K562 (cell line): ENCODE measurements around the gene PTPN18. TPM values are rescaled to one million over a fixed set of nuclear protein-coding genes. Genes with fewer than 3 reads are reported as not detected.
A peak's percentile ranks its signal among the peaks of the same experiment; 100 is the strongest.

Source experiments
- ATF7 ChIP-seq: fragments of 450-650 bp; IDR thresholded peaks from 2 replicates; pipeline ENCODE4 v1.7.1; 2014; ENCODE audit warnings: mild to moderate bottlenecking, moderate library complexity
- CBX3 ChIP-seq, 2 experiments: IDR thresholded peaks; 1 replicate in 1 of 2; 2 replicates in 1 of 2; pipeline ENCODE4 v1.6.1; 2012; ENCODE audit warnings: inconsistent platforms in 2 of 2, low read length in 2 of 2, borderline replicate concordance in 1 of 2, control low read depth in 1 of 2
- COPS2 ChIP-seq: fragments of 450-650 bp; conservative IDR thresholded peaks from 2 replicates; pipeline ENCODE4 v1.6.1; 2016; ENCODE audit warnings: mild to moderate bottlenecking, moderate library complexity
- CSDE1 ChIP-seq, 2 experiments: fragments of 450-650 bp; IDR thresholded peaks; 2 replicates each; pipeline ENCODE4 v1.6.1; 2016; ENCODE audit warnings: mild to moderate bottlenecking in 1 of 2
- DMBX1 ChIP-seq: fragments of 250-450 bp; sonication (Bioruptor Pico); IDR thresholded peaks from 2 replicates; pipeline ENCODE4 v1.8.0; 2022; ENCODE audit warnings: inconsistent platforms, mild to moderate bottlenecking, moderate library complexity, borderline replicate concordance
- NR2F6 ChIP-seq: fragments of 450-650 bp; formaldehyde crosslinking; IDR thresholded peaks from 2 replicates; pipeline ENCODE4 v1.4.0; 2020; ENCODE audit warnings: mild to moderate bottlenecking
- POLR2A ChIP-seq: fragments of 450-650 bp; conservative IDR thresholded peaks from 2 replicates; pipeline ENCODE4 v1.6.1; 2016
- POLR2AphosphoS2 ChIP-seq: IDR thresholded peaks from 2 replicates; pipeline ENCODE4 v1.6.1; 2012; ENCODE audit warnings: low read length, improper control_type of control experiment
- PTBP1 ChIP-seq: fragments of 200-400 bp; formaldehyde crosslinking; IDR thresholded peaks from 2 replicates; pipeline ENCODE4 v1.6.1; 2017; ENCODE audit warnings: low read depth, low read length
- RAD21 ChIP-seq, 2 experiments: fragments of 250-450 bp in 1 of 2; fragments of 450-650 bp in 1 of 2; sonication (Bioruptor Pico) in 1 of 2; formaldehyde crosslinking in 1 of 2; IDR thresholded peaks in 1 of 2; conservative IDR thresholded peaks in 1 of 2; 2 replicates each; pipeline versions ENCODE4 v1.4.0 to v1.8.0; 2020 to 2022; ENCODE audit warnings: mild to moderate bottlenecking in 2 of 2, moderate library complexity in 1 of 2
- SIN3A ChIP-seq, 2 experiments: fragments of 150-350 bp in 1 of 2; IDR thresholded peaks; 2 replicates each; pipeline ENCODE4 v1.6.1; 2011 to 2016; ENCODE audit warnings: borderline replicate concordance in 2 of 2, low read depth in 2 of 2, low read length in 2 of 2, mild to moderate bottlenecking in 2 of 2, moderate library complexity in 2 of 2; ENCODE audit not compliant: control insufficient read depth in 1 of 2
- SIX5 ChIP-seq, 2 experiments: IDR thresholded peaks; 2 replicates each; pipeline ENCODE4 v1.6.1; 2011; ENCODE audit warnings: low read length in 2 of 2, borderline replicate concordance in 1 of 2, low read depth in 1 of 2, mild to moderate bottlenecking in 1 of 2, moderate library complexity in 1 of 2; ENCODE audit not compliant: insufficient read depth in 1 of 2
- TAL1 ChIP-seq: fragments of 450-650 bp; IDR thresholded peaks from 2 replicates; pipeline ENCODE4 v1.6.1; 2016; ENCODE audit warnings: mild to moderate bottlenecking
- TBP ChIP-seq: optimal IDR thresholded peaks from 2 replicates; pipeline ENCODE3; 2011; ENCODE audit warnings: low read depth, low read length, improper control_type of control experiment
- USF1 ChIP-seq: sonication (generic); formaldehyde crosslinking; IDR thresholded peaks from 2 replicates; pipeline ENCODE4 v1.9.0; 2022; ENCODE audit warnings: mild to moderate bottlenecking, missing genetic modification reagents
- XRCC4 ChIP-seq: IDR thresholded peaks from one replicate; pipeline ENCODE4 v1.6.1; 2011; ENCODE audit not compliant: insufficient read depth, insufficient read length; ENCODE audit errors: extremely low read depth
- ZBTB1 ChIP-seq: sonication (generic); formaldehyde crosslinking; IDR thresholded peaks from 2 replicates; pipeline ENCODE4 v1.8.1; 2023; ENCODE audit warnings: missing genetic modification reagents, low read depth, mild to moderate bottlenecking, borderline replicate concordance
- ZBTB5 ChIP-seq: fragments of 450-650 bp; IDR thresholded peaks from 2 replicates; pipeline ENCODE4 v1.6.1; 2017; ENCODE audit warnings: antibody characterized with exemption
- ZFPM2 ChIP-seq: fragments of 250-450 bp; sonication (Bioruptor Pico); IDR thresholded peaks from 2 replicates; pipeline ENCODE4 v1.5.1; 2022; ENCODE audit warnings: mild to moderate bottlenecking
- ZNF165 ChIP-seq: fragments of 250-450 bp; sonication (Bioruptor Pico); IDR thresholded peaks from 2 replicates; pipeline ENCODE4 v1.4.0; 2020; ENCODE audit warnings: borderline replicate concordance
- ZNF239 ChIP-seq: fragments of 250-450 bp; sonication (Bioruptor Pico); IDR thresholded peaks from 2 replicates; pipeline ENCODE4 v1.4.0; 2020; ENCODE audit warnings: mild to moderate bottlenecking
- ZNF347 ChIP-seq: fragments of 450-650 bp; formaldehyde crosslinking; IDR thresholded peaks from 2 replicates; pipeline ENCODE4 v1.4.0; 2020; ENCODE audit warnings: low read depth, mild to moderate bottlenecking, moderate library complexity
- ZNF639 ChIP-seq, 2 experiments: fragments of 200-800 bp in 1 of 2; sonication (Bioruptor generic) in 1 of 2; sonication (generic) in 1 of 2; formaldehyde crosslinking in 1 of 2; IDR thresholded peaks in 1 of 2; conservative IDR thresholded peaks in 1 of 2; 2 replicates each; pipeline versions ENCODE4 v1.5.0 to v1.6.1; 2016 to 2020; ENCODE audit warnings: missing compliant biosample characterization in 1 of 2, missing genetic modification characterization in 1 of 2, missing genetic modification reagents in 1 of 2
- ZNF76 ChIP-seq: fragments of 250-450 bp; sonication (Bioruptor Pico); IDR thresholded peaks from 2 replicates; pipeline ENCODE4 v1.4.0; 2020; ENCODE audit warnings: mild to moderate bottlenecking, moderate library complexity, borderline replicate concordance
- ZNF830 ChIP-seq: fragments of 250-450 bp; sonication (Bioruptor Pico); IDR thresholded peaks from 2 replicates; pipeline ENCODE4 v1.5.0; 2021; ENCODE audit warnings: mild to moderate bottlenecking
- polyA plus RNA-seq, 8 experiments: library from polyadenylated mRNA; depleted of rRNA in 4 of 8; stranded (reverse) in 5 of 8; unstranded in 3 of 8; fragments of >200 nt; fragmentation: Nextera tagmentation in 2 of 8; fragmentation: Illumina TruSeq in 1 of 8; extraction: Ambion mirVana in 2 of 8; extraction: Trizol in 1 of 8; gene quantifications; 2 replicates each; pipeline versions ENCODE4 v1.2.1 to v1.2.3, GENCODE V29; 2011 to 2014; ENCODE audit warnings: inconsistent platforms in 1 of 8, missing spikeins in 1 of 8
- total RNA-seq, 7 experiments: library from RNA; depleted of rRNA in 6 of 7; stranded (reverse); fragments of >200 nt in 6 of 7; fragmentation: Illumina TruSeq in 2 of 7; extraction: Trizol in 2 of 7; gene quantifications; 2 replicates each; pipeline versions ENCODE4 v1.2.1 to v1.2.3, GENCODE V29; 2011 to 2021; ENCODE audit warnings: low replicate concordance in 1 of 7

Gene PTPN18
- total and polyA plus RNA-seq, 9 of the 15 experiments (the other 6 are each of a cell fraction or from before 2014, with no cell fraction given), result 11.6 to 90.7 (median 49.6) TPM

GRCh38 chr2:130339885-130340745, 15.7 kb upstream of the PTPN18 start (continued):
- TF ChIP-seq XRCC4 (no peak), ZBTB5 (no peak), ZNF239 (peak; percentile 87), TBP (no peak), ZFPM2 (CRISPR knock-in tag) (no peak), SIN3A (IDR thresholded peaks at IDR 0.05; ENCODE audit: borderline replicate concordance in 2 of 2, control insufficient read depth in 1 of 2, low read depth in 2 of 2, low read length in 2 of 2) (peak in 1 of 2 experiments; percentile 22; a peak in 1 of 4 replicates), USF1 (no peak; the same call in 1 of the 2 replicates), POLR2A (peak; percentile 62; the same call in 1 of the 2 replicates), ZBTB1 (no peak; the same call in 1 of the 2 replicates), DMBX1 (CRISPR knock-in tag) (no peak), ATF7 (peak; percentile 81), PTBP1 (no peak), RAD21 (CRISPR knock-in tag; conservative IDR thresholded peaks at IDR 0.05 in 1 of 2, IDR thresholded peaks at IDR 0.05 in 1 of 2) (no peak), ZNF76 (CRISPR knock-in tag) (no peak), SIX5 (IDR thresholded peaks at IDR 0.05; ENCODE audit: borderline replicate concordance in 1 of 2, insufficient read depth in 1 of 2, low read depth in 1 of 2, low read length in 2 of 2) (no peak), COPS2 (no peak), ZNF830 (CRISPR knock-in tag) (no peak), ZNF639 (CRISPR knock-in tag; conservative IDR thresholded peaks at IDR 0.05 in 1 of 2, IDR thresholded peaks at IDR 0.05 in 1 of 2) (no peak), ZNF165 (CRISPR knock-in tag) (no peak), CSDE1 (IDR thresholded peaks at IDR 0.05) (no peak), TAL1 (peak; percentile 74), ZNF347 (CRISPR knock-in tag) (no peak), POLR2AphosphoS2 (peak; percentile 59; the same call in 1 of the 2 replicates), NR2F6 (CRISPR knock-in tag) (no peak), CBX3 (IDR thresholded peaks at IDR 0.05; ENCODE audit: borderline replicate concordance in 1 of 2, low read length in 2 of 2) (no peak)
